Measurements from ENCODE around the gene RAD23B.

Gene RAD23B

DNA sequence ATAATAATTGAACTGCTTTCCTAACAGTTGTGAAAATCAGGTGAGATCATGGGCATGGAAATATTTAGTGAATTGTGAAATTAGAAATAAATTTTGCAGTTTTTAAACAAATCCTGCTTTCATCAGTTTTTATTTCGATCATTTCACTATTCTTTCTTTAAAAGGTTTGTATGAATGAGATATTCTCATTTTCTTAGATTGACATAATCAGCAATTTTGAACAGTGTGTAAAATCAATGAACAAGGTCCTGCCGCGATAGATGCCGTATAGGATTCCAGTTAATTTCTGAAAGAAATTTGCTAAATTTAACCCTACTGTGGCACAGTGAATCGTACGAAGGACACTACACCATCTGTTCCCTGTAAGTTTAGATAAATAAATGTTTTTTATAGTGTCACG, 7.5 kb downstream of the RAD23B start:
- TF ChIP-seq, protein P1, sequence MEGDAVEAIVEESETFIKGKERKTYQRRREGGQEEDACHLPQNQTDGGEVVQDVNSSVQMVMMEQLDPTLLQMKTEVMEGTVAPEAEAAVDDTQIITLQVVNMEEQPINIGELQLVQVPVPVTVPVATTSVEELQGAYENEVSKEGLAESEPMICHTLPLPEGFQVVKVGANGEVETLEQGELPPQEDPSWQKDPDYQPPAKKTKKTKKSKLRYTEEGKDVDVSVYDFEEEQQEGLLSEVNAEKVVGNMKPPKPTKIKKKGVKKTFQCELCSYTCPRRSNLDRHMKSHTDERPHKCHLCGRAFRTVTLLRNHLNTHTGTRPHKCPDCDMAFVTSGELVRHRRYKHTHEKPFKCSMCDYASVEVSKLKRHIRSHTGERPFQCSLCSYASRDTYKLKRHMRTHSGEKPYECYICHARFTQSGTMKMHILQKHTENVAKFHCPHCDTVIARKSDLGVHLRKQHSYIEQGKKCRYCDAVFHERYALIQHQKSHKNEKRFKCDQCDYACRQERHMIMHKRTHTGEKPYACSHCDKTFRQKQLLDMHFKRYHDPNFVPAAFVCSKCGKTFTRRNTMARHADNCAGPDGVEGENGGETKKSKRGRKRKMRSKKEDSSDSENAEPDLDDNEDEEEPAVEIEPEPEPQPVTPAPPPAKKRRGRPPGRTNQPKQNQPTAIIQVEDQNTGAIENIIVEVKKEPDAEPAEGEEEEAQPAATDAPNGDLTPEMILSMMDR (IDR thresholded peaks at IDR 0.05) = no peak

DNA sequence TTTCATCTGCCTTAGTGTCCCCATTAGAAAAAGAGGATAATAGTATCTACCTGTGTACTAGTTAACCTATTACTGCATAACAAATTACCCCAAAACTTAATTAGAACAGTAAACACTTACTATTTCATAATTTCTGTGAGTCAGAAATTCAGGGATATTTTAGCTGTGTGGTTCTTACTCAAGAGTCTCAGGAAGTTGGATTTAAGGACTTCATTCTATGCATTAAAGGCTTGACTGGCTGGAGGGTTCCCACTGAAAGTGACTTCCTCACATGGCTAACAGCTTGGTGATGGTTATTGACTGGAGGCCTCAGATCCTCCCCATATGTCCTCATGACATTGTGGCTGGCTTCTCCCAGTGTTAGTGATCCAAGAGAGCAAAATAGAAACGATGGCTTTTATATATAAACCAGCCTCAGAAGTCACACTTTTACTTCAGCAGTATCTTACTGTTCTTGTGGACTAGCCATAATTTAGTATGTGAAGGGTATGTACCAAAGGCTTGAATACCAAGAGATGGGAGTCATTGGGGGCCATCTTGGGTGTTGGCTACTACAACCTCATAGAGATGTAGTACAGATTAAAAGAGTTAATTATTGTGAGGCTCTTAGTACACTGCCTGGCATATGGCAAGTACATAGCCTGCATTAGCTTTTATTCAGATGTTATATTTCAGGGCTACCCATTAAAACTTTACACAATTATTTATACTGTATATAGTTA, 9.9 kb downstream of the RAD23B start:
- TF ChIP-seq, protein P1 (IDR thresholded peaks at IDR 0.05) = no peak

- TF ChIP-seq, protein P1 (IDR thresholded peaks at IDR 0.05) = no peak
Measured at GRCh38 chr9:107293543-107294085, 10.5 kb downstream of the RAD23B start.

DNA sequence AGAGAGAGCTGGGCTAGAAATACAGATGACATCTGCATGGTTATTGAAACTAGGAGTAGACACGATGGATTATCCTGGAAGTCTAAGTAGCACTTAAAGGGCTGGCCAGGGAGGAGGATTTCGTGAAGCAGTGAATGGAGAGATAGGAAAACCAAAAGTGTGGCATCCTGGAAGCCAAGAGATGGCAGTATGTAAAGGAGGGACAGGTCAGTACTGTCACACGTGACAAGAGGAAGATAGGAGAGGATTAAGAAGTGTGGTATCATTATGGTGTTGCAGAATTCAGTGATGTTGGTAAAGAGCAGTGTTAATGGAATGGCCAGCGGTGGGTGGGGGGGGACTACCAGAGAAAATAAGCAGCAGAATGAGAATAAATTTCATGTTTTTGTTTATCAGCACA, 11.7 kb downstream of the RAD23B start:
- TF ChIP-seq, protein P1 (IDR thresholded peaks at IDR 0.05) = no peak

GRCh38 chr9:107295995-107296394, 12.9 kb downstream of the RAD23B start:
- TF ChIP-seq, protein P1 (IDR thresholded peaks at IDR 0.05) = no peak

DNA sequence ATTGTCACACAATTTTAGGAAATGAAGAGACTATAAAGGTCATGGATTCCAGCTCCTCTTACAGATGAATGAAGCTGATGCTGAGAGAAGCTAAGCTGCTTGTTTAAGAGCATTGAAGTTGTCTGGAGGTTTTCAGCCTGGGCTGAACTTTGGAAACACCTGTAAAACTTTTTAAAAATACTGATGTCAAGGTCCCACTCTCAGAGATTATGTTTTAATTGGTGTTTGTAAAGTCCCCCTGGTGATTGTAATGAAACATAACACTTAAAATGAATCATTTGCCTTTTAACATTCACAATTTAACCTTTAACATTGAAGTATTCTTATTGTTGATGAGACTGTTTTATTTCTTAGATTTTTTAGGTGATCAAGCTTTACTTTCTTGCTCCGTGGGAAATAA, 16.4 kb downstream of the RAD23B start:
- TF ChIP-seq, protein P1 (IDR thresholded peaks at IDR 0.05) = no peak; the same call in 1 of the 2 replicates

DNA sequence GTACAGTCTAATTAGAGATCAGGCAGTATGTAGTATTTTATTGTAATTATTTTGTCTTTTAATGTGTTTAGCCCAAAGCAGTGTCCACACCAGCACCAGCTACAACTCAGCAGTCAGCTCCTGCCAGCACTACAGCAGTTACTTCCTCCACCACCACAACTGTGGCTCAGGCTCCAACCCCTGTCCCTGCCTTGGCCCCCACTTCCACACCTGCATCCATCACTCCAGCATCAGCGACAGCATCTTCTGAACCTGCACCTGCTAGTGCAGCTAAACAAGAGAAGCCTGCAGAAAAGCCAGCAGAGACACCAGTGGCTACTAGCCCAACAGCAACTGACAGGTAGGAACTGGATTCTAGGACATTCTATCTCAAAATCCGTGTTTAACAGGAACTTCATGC, 23.2 kb downstream of the RAD23B start:
- TF ChIP-seq, protein P1 (IDR thresholded peaks at IDR 0.05) = no peak

All from LNCAP (cell line).